Measurements from ENCODE around the gene HDLBP. TPM values are rescaled to one million over a fixed set of nuclear protein-coding genes. Genes with fewer than 3 reads are reported as not detected.

Gene HDLBP
- polyA plus RNA-seq, 3 donors: 341 to 386 (median 376) TPM

GRCh38 chr2:241240320-241241004 is 75.0 kb downstream of the HDLBP start:
- DNase-seq (ENCODE audit: extremely low read depth in 1 of 11, low read depth in 9 of 11, low spot score in 4 of 11): no peak

DNA sequence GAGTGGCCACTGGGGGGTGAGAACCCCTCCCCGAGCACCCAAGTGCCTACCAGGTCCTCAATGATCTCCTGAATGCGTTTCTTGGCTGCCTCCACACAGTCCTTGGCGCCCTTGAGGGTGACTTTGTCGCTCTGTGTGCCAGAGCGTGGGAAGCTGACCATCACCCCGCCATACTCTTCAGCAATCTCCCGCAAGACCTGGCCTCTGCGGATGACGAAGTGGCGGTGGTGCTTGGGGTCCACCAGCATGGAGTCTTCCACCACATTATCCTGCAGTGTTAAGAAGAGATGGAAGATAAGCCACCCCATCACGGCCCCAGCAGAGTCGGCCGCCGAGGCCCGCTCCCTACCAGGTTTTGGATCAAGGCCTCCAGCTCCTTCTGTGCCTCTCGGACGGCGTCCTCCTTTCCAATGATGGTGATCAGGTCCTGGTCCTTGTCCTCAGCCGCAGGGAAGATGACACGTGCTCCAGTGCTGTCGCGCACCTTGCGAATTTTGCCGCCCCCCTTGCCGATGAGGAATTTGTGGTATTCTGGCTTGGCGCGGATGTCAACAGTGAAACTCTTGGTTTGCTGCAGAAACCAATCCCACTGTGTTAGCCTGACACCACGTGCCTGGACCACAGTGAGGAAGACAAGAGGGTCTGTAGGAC is 75.8 kb downstream of the HDLBP start:
- DNase-seq (ENCODE audit: extremely low read depth in 1 of 11, low read depth in 9 of 11, low spot score in 4 of 11): no peak

DNA sequence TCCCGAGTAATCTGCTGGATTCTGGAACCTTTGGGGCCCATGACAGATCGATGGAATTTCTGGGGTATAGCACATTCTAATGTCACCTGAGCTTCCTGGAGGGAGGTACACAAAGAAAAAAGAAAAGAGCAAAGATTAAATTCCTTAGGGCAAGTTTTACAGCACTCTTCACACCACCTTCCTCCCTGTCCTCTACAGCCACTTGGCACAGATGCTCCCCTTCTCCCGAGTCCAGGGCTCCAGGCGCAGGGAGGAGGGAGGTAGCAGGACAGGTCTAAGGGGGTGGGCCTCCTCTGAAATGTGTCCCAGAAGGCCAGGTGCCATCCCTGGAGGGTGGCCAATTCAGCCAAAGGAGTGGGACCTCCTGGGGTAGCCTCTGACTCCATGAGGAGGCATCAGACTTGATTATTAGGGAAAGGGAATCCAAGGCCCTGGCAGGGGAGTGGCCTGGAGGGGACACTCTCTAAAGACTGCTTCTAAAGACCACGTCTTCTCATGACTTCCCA is 76.7 kb downstream of the HDLBP start:
- DNase-seq (ENCODE audit: extremely low read depth in 1 of 11, low read depth in 9 of 11, low spot score in 4 of 11): no peak

- DNase-seq (ENCODE audit: extremely low read depth in 1 of 11, low read depth in 9 of 11, low spot score in 4 of 11): no peak
Measured at GRCh38 chr2:241237949-241238371, 77.5 kb downstream of the HDLBP start.

- no peak for DNase-seq (ENCODE audit: extremely low read depth in 1 of 11, low read depth in 9 of 11, low spot score in 4 of 11)
Measured at GRCh38 chr2:241237047-241237446, 78.4 kb downstream of the HDLBP start.

DNA sequence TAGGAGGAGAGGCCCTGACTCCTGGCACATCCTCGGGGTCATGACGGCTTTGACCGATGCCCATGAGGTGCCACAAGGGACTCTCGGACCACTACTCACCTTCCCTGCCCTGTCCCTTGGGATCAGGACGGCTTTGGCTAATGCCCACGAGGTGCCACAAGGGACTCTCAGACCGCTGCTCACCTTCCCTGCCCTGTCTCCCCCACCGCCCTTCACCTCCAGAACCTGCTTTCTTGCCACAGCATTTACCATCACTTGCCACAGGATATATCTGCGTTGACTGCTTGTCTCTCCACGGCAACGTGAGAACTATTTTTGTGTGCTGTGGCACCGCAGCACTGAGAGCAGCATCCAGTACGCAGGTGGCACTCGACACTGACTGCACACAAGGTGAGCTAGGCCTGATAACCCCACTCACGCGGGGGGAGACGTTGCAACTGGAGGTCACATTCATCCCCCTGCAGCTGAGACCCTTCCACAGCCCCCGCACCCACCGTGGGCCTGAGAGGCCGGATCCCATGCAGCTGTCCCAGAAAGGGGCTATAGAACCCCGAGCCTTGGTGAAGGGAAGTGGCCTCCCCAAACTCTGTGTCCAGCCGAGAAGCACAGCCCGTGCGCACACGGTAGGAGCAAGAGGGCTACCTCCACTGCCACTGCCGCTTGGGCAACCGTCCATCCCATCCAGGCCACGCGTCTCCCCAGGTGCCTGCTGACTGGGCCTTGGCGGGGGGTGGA is 79.4 kb downstream of the HDLBP start:
- no peak for DNase-seq (ENCODE audit: extremely low read depth in 1 of 11, low read depth in 9 of 11, low spot score in 4 of 11)

GRCh38 chr2:241234962-241235740 is 80.3 kb downstream of the HDLBP start:
- DNase-seq (ENCODE audit: extremely low read depth in 1 of 11, low read depth in 9 of 11, low spot score in 4 of 11): no peak

GRCh38 chr2:241234066-241234790 is 81.2 kb downstream of the HDLBP start:
- no peak for DNase-seq (ENCODE audit: extremely low read depth in 1 of 11, low read depth in 9 of 11, low spot score in 4 of 11)

DNA sequence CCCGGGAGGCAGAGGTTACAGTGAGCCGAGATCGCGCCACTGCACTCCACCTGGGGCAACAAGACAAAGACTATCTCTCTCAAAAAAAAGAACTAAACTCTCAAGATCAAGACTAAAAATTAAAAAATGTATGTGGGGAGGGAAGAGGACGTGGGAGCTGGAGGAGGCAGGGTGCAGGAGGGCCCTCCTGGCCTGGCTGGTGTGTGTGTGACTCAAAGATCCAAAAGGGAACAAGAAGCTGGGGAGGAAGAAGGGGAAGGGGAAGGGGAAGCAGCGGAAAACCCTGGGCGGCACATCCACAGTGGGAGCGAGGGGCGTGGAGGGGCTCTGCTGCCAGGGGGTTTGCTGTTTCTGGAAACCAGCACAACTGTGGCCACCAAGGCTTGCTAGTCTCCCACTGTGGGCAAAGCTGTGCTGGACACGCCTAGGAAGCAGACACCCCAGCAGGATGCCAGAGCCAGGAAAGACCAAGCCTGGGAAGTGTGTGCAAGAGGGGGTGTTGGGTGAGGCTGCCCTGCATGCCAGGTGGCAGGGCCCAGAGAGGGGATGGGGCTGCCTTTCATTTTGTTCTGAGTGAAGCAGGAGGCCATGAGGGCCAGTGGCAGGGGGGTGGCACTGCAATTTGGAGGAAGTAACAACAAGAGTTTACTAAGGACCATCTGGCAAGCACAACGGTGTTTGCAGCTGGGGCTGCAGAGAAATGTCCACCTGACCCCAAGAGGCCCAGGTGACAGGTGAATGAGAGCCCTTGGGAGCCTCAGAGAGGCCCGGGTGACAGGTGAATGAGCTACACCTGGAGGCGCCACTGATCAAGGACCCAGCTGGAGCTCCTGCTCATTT is 82.5 kb downstream of the HDLBP start:
- no peak for DNase-seq (ENCODE audit: extremely low read depth in 1 of 11, low read depth in 9 of 11, low spot score in 4 of 11)

- no peak for DNase-seq (ENCODE audit: extremely low read depth in 1 of 11, low read depth in 9 of 11, low spot score in 4 of 11)
Measured at GRCh38 chr2:241230435-241230834, 85.0 kb downstream of the HDLBP start.

DNA sequence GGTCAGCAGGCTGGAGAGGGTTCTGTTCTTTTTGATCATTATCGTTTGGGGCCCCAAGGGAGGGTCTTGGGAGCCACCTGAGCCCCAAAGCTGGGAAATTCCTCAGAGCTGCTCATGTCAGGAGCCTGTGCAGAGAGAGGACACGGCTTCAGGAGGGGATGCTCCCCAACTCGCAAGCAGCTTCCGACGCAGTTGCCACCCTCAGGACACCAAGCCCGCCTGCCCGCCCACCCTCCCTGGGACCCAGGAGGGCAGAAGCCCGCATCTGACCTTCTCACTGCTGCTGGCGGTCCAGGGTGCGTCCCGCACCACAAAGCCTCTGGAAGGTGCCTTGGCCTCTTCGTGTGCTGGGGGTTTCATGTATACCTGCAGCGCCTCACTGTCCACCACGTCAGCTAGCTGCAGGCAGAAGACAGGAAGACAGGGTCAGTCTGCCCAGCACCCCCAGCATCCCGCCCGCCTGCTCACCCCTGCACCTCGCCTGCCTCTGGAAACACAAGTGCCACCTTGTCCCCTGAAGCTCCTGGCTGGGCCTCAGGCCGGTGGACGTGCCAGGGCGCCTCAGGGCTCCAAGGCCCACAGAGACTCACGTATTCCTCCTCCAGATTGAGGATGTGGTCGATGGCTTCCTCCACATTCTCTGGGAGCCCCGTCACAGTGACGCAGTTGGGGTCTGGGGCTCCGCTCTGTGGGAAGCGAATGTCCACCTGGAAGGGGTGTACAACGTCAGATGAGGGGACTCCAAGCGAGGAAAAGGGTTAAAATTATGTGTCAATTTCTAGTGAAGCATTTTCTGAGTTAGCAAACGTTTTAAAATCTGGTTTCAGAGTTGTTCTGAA is 85.7 kb downstream of the HDLBP start:
- DNase-seq (ENCODE audit: extremely low read depth in 1 of 11, low read depth in 9 of 11, low spot score in 4 of 11): no peak

- DNase-seq (ENCODE audit: extremely low read depth in 1 of 11, low read depth in 9 of 11, low spot score in 4 of 11): no peak
Measured at GRCh38 chr2:241228860-241229516, 86.5 kb downstream of the HDLBP start.

GRCh38 chr2:241228081-241228859 is 87.2 kb downstream of the HDLBP start:
- DNase-seq (ENCODE audit: extremely low read depth in 1 of 11, low read depth in 9 of 11, low spot score in 4 of 11): no peak

DNA sequence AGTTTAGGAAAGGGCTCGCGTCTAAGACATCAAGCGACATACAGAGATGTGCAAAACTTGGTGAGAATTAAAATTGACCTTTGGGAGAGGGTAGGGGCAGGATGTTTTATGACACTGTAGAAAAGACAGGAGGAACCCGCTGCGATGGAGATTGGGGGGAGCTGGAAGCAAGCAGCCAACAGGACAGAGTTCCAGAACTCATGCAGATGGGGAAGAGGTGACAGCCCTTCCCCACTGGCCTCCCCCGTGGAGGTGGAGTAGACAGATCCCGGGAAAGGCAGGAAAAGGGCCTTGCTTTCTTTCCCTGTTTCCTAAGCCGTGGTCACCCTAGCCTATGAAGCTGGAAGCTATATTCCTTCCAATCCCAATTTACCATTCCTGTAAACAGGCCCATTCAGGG is 87.9 kb downstream of the HDLBP start:
- DNase-seq (ENCODE audit: extremely low read depth in 1 of 11, low read depth in 9 of 11, low spot score in 4 of 11): no peak

DNA sequence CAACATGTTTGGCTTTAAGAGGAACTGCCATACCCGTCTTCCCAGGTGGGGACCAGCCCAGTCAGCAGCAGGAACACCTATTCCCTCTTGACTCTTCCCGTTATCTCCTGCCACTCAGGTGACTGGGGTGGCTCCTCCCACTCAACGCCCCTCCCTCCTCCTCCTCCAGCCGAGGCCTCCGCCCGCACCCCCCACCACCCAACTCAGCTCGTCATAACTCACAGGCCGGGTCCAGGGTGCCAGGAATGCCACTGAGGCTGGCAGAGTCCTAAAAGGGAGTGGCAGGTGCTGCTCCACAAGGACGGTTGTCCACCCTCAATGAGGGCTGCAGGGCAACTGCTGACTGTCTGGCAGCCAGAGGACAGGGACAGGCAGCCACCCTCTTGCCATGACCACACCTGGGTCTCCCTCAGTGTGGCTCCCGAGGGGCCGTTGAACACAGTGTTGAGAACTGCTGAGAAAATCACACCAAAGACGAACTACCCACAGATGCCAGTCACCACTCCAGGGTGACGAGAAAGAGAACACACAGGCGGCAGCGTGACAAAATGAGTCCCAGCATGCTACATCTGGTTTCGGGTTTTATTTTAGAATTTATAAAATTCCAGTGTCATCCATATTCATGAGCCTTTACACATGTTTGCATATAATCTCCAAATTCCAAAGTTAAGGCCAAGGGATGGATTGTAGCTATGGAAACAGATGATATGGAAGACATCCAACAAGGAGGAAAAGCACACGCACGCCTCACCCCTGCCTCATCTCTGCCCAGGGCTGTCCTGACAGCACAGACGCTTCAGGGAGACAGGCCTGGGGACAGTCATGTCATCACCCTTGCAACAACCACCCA is 88.5 kb downstream of the HDLBP start:
- DNase-seq (ENCODE audit: extremely low read depth in 1 of 11, low read depth in 9 of 11, low spot score in 4 of 11): peak in 1 of 11 donors; percentile 54
